GM06990 (cell line): ENCODE results near the gene MAPKAPK5.
"Not testable (repeated sequence)": the region's sequence is repeated elsewhere in the genome, so short reads cannot be mapped to it uniquely, and the experiment has no call there.

Experiments
- DNase-seq: peaks from one replicate; pipeline ENCODE4 v3.0.0-alpha.2; 2011; ENCODE audit not compliant: insufficient read length; ENCODE audit errors: extremely low read depth
- H3K27me3 ChIP-seq: replicated peaks from 2 replicates; pipeline ENCODE4 v1.6.0; 2011; ENCODE audit warnings: low read length; ENCODE audit not compliant: control insufficient read depth, insufficient read depth
- H3K36me3 ChIP-seq: 2 replicates; pipeline ENCODE4 v1.5.1; 2011; ENCODE audit warnings: low read length; ENCODE audit not compliant: control insufficient read depth, insufficient read depth
- H3K4me3 ChIP-seq: replicated peaks from 2 replicates; pipeline ENCODE4 v1.5.1; 2011; ENCODE audit warnings: low read depth, mild to moderate bottlenecking, control low read depth, low read length
- TF ChIP-seq, protein P1 (sequence below): IDR thresholded peaks from 2 replicates; pipeline ENCODE4 v1.5.1; 2011; ENCODE audit warnings: low read length, control low read depth, mild to moderate bottlenecking, inconsistent platforms; ENCODE audit not compliant: insufficient read depth, poor library complexity, severe bottlenecking

The MAPKAPK5 gene

DNA sequence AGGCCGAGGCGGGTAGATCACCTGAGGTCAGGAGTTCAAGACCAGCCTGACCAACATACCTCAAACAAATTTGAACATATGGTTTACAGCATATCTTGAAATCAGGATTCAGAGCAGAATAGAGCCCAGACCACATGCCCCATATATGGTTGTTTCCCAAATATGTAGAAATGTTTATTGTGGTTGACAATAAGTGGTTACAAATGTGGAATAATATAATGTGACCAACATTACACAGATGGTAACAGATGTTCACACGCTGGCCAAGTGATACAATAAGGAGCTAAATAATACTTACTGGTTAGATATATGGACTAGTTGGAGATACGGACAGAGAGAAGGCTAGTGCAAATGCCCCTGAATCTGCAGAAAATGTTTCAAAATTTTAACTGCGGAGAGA lies 85.3 kb downstream of the MAPKAPK5 start:
- Histone ChIP-seq H3K36me3 (no peaks in the 10 kb centered on the region), H3K4me3 (no peak overlapping the region), H3K27me3 (no peaks in the 10 kb centered on the region)
- DNase-seq, result no peak
- TF ChIP-seq, protein P1, sequence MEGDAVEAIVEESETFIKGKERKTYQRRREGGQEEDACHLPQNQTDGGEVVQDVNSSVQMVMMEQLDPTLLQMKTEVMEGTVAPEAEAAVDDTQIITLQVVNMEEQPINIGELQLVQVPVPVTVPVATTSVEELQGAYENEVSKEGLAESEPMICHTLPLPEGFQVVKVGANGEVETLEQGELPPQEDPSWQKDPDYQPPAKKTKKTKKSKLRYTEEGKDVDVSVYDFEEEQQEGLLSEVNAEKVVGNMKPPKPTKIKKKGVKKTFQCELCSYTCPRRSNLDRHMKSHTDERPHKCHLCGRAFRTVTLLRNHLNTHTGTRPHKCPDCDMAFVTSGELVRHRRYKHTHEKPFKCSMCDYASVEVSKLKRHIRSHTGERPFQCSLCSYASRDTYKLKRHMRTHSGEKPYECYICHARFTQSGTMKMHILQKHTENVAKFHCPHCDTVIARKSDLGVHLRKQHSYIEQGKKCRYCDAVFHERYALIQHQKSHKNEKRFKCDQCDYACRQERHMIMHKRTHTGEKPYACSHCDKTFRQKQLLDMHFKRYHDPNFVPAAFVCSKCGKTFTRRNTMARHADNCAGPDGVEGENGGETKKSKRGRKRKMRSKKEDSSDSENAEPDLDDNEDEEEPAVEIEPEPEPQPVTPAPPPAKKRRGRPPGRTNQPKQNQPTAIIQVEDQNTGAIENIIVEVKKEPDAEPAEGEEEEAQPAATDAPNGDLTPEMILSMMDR, result no peak

DNA sequence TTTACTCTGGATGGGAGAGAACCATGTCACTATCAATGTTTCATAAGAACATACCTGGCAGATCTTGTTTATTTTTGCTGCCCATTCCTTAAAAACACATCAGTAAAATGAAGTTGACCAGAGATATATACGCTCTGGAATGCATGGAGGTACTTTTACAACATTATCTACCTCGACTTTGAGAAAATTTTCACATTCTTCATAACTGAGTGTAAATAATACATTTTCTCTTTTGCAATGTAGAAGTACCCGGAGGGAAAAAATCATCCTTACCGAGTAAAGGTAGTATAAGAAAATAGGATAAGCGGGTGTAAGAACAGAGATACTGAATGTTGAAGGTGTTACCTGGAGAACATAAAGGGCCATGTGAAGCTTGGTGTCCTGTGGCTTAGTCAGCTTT lies 90.2 kb downstream of the MAPKAPK5 start:
- no peak for DNase-seq
- TF ChIP-seq, protein P1, result no peak
- Histone ChIP-seq H3K36me3 (no peaks in the 10 kb centered on the region), H3K4me3 (no peak overlapping the region), H3K27me3 (no peaks in the 10 kb centered on the region)

DNA sequence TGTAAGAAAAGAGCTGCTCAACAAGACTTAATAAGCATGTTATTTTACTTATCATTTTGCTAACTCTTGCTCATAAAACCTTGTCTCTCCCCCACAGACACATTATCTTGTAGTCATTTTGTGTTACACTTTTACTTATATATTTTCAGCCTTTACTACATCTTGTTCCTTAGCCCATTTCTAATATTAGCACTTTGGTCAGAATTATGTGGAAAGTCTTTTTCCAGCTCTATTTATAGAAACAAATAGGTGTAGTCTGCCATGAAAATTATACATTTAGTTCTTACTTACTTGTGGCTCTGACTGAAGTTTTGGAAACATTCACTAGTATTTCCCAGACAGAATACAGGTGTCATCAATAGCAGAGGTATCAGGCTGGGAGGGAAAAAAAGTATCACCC lies 94.8 kb downstream of the MAPKAPK5 start:
- no peak overlapping the region for H3K4me3 ChIP-seq
- DNase-seq, result no peak

DNA sequence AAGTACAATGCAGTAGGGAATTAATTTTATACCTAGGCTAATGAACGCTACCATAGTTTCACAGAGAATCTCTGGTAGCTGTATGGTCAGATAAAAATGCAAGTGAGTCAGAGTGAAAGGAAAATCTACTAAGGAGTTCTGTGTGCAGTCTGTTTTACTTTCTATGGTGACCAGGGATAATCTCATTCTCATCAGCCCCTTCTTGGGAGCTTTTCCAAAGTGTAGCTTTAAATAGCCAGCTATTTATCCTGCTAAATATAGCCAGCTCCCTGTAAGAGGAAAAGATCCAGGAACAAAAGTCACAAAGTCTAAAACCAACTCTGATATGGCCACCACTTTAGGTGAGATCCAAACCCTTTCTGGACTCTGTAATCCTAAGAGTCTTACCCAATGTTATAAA lies 95.4 kb downstream of the MAPKAPK5 start:
- TF ChIP-seq, protein P1, result no peak
- H3K27me3 ChIP-seq, result no peaks in the 10 kb centered on the region
- H3K4me3 ChIP-seq, result no peak overlapping the region
- DNase-seq, result no peak
- H3K36me3 ChIP-seq, result no peaks in the 10 kb centered on the region

More for the DNA sequence above, 94.8 kb downstream of the MAPKAPK5 start:
- Histone ChIP-seq H3K36me3 (no peaks in the 10 kb centered on the region), H3K27me3 (no peaks in the 10 kb centered on the region)
- TF ChIP-seq, protein P1, result no peak

DNA sequence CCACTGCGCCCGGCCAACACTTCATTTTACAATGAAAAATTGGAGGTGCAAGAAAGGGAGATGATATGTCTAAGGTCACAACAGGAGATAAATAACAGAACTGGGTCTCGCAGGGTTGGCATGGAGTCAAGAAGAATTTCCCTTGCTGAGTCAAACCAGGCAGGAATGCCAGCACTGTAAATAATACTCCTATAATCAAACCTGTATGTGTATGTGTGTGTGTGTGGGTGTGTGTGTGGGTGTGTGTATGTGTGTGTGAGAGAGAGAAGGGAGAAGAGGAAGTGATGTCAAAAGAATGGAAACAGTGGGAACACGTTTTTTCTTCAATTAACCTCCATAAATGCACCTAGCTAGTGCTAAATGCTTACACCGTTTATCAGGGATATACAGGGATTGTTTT lies 100.5 kb downstream of the MAPKAPK5 start:
- H3K36me3 ChIP-seq, result no peaks in the 10 kb centered on the region
- H3K27me3 ChIP-seq, result no peaks in the 10 kb centered on the region
- H3K4me3 ChIP-seq, result no peak overlapping the region
- TF ChIP-seq, protein P1, result no peak
- no peak for DNase-seq

DNA sequence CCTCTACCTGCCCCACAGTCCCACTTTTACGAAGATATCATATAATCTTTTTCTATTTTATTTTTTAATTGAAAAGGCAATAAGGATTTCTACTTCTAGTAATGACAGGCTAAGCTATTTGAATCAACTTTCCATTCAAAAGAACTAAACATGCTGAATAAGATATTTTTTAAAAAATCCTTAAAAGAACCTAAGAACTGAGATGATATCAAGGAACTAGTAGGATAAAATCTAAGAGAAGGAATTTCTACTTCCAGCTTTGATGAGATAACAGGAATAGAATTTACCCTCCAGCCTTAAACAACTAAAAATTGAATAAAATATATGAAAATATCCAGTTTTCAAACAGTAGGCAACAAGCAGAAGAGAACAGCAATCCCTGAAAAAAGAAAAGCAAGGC lies 101.9 kb downstream of the MAPKAPK5 start:
- Histone ChIP-seq H3K36me3 (no peaks in the 10 kb centered on the region), H3K4me3 (no peak overlapping the region), H3K27me3 (no peaks in the 10 kb centered on the region)
- no peak for DNase-seq
- TF ChIP-seq, protein P1, result no peak

DNA sequence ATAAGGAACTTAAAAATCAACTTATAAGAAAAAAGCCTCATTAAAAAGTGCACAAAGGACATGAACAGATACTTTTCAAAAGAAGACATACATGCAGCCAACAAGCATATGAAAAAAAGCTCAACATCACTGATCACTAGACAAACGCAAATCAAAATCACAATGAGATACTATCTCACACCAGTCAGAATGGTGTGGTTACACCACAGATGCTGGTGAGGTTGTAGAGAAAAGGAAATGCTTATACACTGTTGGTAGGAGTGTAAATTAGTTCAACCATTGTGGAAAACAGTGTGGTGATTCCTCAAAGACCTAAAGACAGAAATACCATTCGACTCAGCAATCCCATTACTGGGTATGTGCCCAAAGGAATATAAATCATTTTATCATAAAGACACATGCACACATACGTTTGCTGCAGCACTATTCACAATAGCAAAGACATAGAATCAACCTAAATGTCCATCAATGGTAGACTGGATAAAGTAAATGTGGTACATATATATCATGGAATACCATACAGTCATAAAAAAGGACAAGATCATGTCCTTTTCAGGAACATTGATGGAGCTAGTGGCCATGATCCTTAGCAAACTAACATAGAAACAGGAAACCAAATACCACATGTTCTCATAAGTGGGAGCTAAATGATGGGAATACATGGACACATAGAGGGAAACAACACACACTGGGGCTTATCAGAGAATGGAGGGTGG lies 109.1 kb downstream of the MAPKAPK5 start:
- not testable (repeated sequence) for DNase-seq, H3K4me3 ChIP-seq, H3K27me3 ChIP-seq, H3K36me3 ChIP-seq
